Subcutaneous abdominal adipose tissue (tissue), 5 donors: ENCODE measurements around the gene SOBP.

Experiments used
- H3K27ac ChIP-seq: one replicate; pipeline ENCODE4 v1.7.0; 2013; ENCODE audit warnings: low read depth, mild to moderate bottlenecking, inconsistent platforms, low read length, moderate library complexity
- H3K27me3 ChIP-seq, 5 donors: one replicate each; pipeline ENCODE4 v1.7.0; 2013; ENCODE audit warnings: low read length in 5 of 5, inconsistent platforms in 1 of 5; ENCODE audit not compliant: control insufficient read depth in 5 of 5, insufficient read depth in 4 of 5
- H3K36me3 ChIP-seq, 5 donors: one replicate each; pipeline ENCODE4 v1.7.0; 2013; ENCODE audit warnings: low read length in 5 of 5; ENCODE audit not compliant: control insufficient read depth in 5 of 5, insufficient read depth in 5 of 5
- H3K4me1 ChIP-seq, 5 donors: one replicate each; pipeline ENCODE4 v1.7.0; 2013; ENCODE audit warnings: low read length in 5 of 5, mild to moderate bottlenecking in 3 of 5, moderate library complexity in 1 of 5; ENCODE audit not compliant: control insufficient read depth in 5 of 5, insufficient read depth in 5 of 5
- H3K4me3 ChIP-seq, 5 donors: one replicate each; pipeline ENCODE4 v1.7.0; 2013; ENCODE audit warnings: low read length in 5 of 5, low read depth in 1 of 5
- H3K9ac ChIP-seq, 5 donors: one replicate each; pipeline ENCODE4 v1.7.0; 2013; ENCODE audit warnings: low read length in 5 of 5, mild to moderate bottlenecking in 4 of 5, moderate library complexity in 3 of 5
- H3K9me3 ChIP-seq, 5 donors: one replicate each; pipeline ENCODE4 v1.7.0; 2013; ENCODE audit warnings: low read length in 5 of 5; ENCODE audit not compliant: control insufficient read depth in 5 of 5
- donor health status: healthy.
- donor health status: healthy.
- donor health status: healthy.
- donor health status: healthy.
- donor health status: healthy.

The SOBP gene

GRCh38 chr6:107667790-107668189, 177.9 kb downstream of the SOBP start:
- no peak overlapping the region for H3K27ac ChIP-seq
- no peak overlapping the region for H3K9ac ChIP-seq
- no peaks in the 10 kb centered on the region for H3K9me3 ChIP-seq
- H3K4me3 ChIP-seq = no peak overlapping the region
- H3K27me3 ChIP-seq = no peaks in the 10 kb centered on the region
- no peaks in the 10 kb centered on the region for H3K36me3 ChIP-seq
- H3K4me1 ChIP-seq = peaks cover 2 to 34% (median 26%) of the 10 kb centered on the region in 5 donors

GRCh38 chr6:107668743-107669474, 179.0 kb downstream of the SOBP start:
- no peak overlapping the region for H3K4me3 ChIP-seq
- H3K4me1 ChIP-seq = peaks cover 2 to 37% (median 27%) of the 10 kb centered on the region in 5 donors
- H3K27me3 ChIP-seq = no peaks in the 10 kb centered on the region
- no peak overlapping the region for H3K9ac ChIP-seq
- H3K9me3 ChIP-seq = no peaks in the 10 kb centered on the region
- H3K27ac ChIP-seq = no peak overlapping the region
- H3K36me3 ChIP-seq = no peaks in the 10 kb centered on the region

GRCh38 chr6:107670792-107671199, 180.9 kb downstream of the SOBP start:
- H3K27me3 ChIP-seq = no peaks in the 10 kb centered on the region
- peaks cover 2 to 42% (median 33%) of the 10 kb centered on the region in 5 donors for H3K4me1 ChIP-seq
- H3K9ac ChIP-seq = no peak overlapping the region
- no peaks in the 10 kb centered on the region for H3K36me3 ChIP-seq
- no peak overlapping the region for H3K4me3 ChIP-seq
- H3K9me3 ChIP-seq = no peaks in the 10 kb centered on the region
- no peak overlapping the region for H3K27ac ChIP-seq

- H3K4me1 ChIP-seq = peaks cover 2 to 34% (median 30%) of the 10 kb centered on the region in 5 donors
- H3K27me3 ChIP-seq = no peaks in the 10 kb centered on the region
- H3K27ac ChIP-seq = no peak overlapping the region
- H3K9me3 ChIP-seq = no peaks in the 10 kb centered on the region
- H3K9ac ChIP-seq = no peak overlapping the region
- H3K36me3 ChIP-seq = no peaks in the 10 kb centered on the region
- no peak overlapping the region for H3K4me3 ChIP-seq
Observed at GRCh38 chr6:107673076-107673494, 183.2 kb downstream of the SOBP start.

- H3K9ac ChIP-seq = no peak overlapping the region
- H3K4me3 ChIP-seq = peak overlapping the region in 2 of 5 donors; percentile 5 to 34
- peaks cover 2 to 34% (median 30%) of the 10 kb centered on the region in 5 donors for H3K4me1 ChIP-seq
- H3K9me3 ChIP-seq = no peaks in the 10 kb centered on the region
- H3K27me3 ChIP-seq = no peaks in the 10 kb centered on the region
- no peak overlapping the region for H3K27ac ChIP-seq
- H3K36me3 ChIP-seq = no peaks in the 10 kb centered on the region
Observed at GRCh38 chr6:107674995-107675738, 185.2 kb downstream of the SOBP start.

GRCh38 chr6:107676042-107676441, 186.1 kb downstream of the SOBP start:
- H3K9me3 ChIP-seq = no peaks in the 10 kb centered on the region
- H3K36me3 ChIP-seq = no peaks in the 10 kb centered on the region
- H3K4me1 ChIP-seq = peaks cover 2 to 28% (median 24%) of the 10 kb centered on the region in 5 donors
- H3K9ac ChIP-seq = no peak overlapping the region
- H3K27ac ChIP-seq = no peak overlapping the region
- H3K4me3 ChIP-seq = no peak overlapping the region
- H3K27me3 ChIP-seq = no peaks in the 10 kb centered on the region

- Histone ChIP-seq H3K36me3 (no peaks in the 10 kb centered on the region), H3K9me3 (no peaks in the 10 kb centered on the region), H3K27me3 (no peaks in the 10 kb centered on the region), H3K4me3 (no peak overlapping the region), H3K4me1 (peaks cover 0 to 22% (median 18%) of the 10 kb centered on the region in 5 donors), H3K27ac (no peak overlapping the region), H3K9ac (no peak overlapping the region)
Observed at GRCh38 chr6:107677399-107677798, 187.5 kb downstream of the SOBP start.

- Histone ChIP-seq H3K27ac (no peak overlapping the region), H3K9ac (no peak overlapping the region)
Observed at GRCh38 chr6:107679457-107679856, 189.5 kb downstream of the SOBP start.

GRCh38 chr6:107682721-107683120, 192.8 kb downstream of the SOBP start:
- no peak overlapping the region for H3K4me3 ChIP-seq
- H3K9me3 ChIP-seq = peaks cover 0 to 13% (median 5%) of the 10 kb centered on the region in 5 donors
- H3K36me3 ChIP-seq = no peaks in the 10 kb centered on the region
- no peaks in the 10 kb centered on the region for H3K4me1 ChIP-seq
- no peaks in the 10 kb centered on the region for H3K27me3 ChIP-seq
- no peak overlapping the region for H3K27ac ChIP-seq
- no peak overlapping the region for H3K9ac ChIP-seq

More at GRCh38 chr6:107679457-107679856, 189.5 kb downstream of the SOBP start:
- H3K36me3 ChIP-seq = no peaks in the 10 kb centered on the region
- H3K9me3 ChIP-seq = peaks cover 0 to 8% (median 5%) of the 10 kb centered on the region in 5 donors
- H3K4me3 ChIP-seq = no peak overlapping the region
- H3K4me1 ChIP-seq = peaks cover 0 to 12% (median 9%) of the 10 kb centered on the region in 5 donors
- no peaks in the 10 kb centered on the region for H3K27me3 ChIP-seq

GRCh38 chr6:107683183-107683582, 193.3 kb downstream of the SOBP start:
- no peaks in the 10 kb centered on the region for H3K27me3 ChIP-seq
- peaks cover 0 to 13% (median 5%) of the 10 kb centered on the region in 5 donors for H3K9me3 ChIP-seq
- no peak overlapping the region for H3K4me3 ChIP-seq
- no peak overlapping the region for H3K9ac ChIP-seq
- H3K36me3 ChIP-seq = no peaks in the 10 kb centered on the region
- H3K4me1 ChIP-seq = no peaks in the 10 kb centered on the region
- no peak overlapping the region for H3K27ac ChIP-seq
